Retina (tissue), 1 donor: ENCODE results near the gene SNRPD3.
"Not testable (repeated sequence)": the region's sequence is repeated elsewhere in the genome, so short reads cannot be mapped to it uniquely, and the experiment has no call there.

Experiments used
- DNase-seq: peaks from one replicate; pipeline ENCODE4 v3.0.0-alpha.2; 2016

The SNRPD3 gene

DNA sequence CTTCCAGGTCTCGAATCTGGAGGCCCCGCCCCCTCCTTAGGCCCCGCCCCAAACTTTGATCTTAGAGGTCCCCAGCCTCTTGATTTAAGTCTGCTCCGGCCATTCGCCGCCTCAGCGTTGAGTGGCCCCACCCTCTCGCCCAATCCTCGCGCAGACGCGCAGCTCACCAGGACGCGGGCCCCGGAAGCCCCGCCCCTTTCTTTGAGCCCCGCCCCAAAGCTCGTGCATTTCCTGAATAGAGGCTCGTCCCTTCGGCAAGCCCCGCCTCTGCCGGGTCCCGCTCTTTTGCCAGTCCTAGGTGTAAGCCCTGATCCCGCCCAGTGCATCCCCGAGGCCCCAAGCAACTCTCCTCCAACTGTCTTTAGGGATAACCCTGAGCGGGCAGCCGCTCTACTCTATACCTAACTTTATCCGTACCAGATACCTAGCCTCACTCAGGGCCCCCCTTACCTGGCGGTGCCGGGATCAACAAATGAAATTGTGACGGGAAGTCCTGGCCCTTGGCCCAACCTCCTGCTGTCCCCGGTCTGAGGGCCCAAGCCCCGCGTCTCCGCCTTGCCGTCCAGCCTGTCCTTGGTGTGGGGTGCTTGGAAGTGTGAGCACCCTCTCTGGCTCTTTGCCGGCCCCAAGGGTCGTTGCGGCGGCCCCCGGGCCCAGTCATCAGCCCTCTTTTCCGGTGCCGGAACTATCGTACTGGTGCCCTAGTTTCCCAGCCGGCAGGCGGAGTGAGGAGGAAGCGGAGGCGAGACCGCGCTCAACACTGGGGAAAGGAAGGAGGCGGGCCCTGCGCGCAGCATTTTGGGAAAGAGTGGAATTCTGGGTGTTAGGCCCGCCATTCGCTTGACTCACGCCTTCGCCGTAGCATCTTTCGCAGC is at the start of gene SNRPD3:
SNRPD3 (plus strand) TSS at position 835 of the 875 bp plus-strand sequence. CDS start 1,676 bp downstream, outside the sequence.
- DNase-seq = peak; percentile 97

DNA sequence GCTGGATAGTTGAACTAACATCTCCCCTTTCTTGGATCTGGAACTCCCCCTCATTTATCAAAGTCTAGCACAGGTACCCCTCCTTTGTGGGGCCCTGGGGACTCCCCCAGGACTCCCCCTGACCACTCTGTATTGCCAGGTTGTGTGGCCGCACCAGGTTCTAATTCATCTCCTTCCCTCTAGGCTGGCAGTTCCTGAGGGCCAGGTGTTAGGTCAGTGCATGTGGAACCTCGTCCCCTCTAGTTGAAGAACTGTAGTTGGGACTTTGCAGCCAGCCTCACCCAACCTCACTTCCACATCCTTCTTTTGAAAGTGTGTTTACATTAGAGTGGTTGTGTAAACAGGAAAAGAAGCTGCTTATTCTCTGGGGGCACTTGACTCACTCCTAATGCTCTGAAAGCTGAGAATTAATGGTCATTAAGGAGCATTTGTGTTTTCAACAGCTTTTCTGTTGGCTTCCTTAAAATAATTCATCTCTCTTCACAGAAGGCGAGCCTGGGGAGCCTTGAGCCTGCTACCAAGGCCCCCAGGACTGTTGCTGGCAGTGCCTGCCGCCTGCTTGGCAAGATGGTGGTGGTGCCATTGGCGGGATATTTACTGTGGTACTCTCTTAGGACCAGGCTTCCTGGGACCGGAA is 48.9 kb upstream of the SNRPD3 start:
- DNase-seq = no peak

DNA sequence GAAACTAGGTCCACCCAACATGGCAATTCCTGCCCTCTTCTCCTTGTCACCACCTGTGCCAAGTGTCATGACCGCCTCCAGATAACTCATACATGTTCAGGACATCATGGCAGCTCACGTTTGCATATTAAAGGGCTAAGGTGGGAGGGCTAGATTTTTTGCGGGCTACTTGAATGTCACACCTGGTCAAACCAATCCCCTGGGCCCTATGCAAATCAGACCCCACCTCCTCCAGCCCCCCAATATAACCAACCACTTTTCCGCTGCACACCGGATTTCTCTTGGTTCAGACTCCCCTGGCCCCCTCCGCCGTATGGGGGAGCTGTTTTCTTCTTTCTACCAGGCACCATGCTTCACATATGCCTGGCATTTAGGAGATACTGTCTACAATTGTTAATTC is 48.1 kb upstream of the SNRPD3 start:
- no peak for DNase-seq

DNA sequence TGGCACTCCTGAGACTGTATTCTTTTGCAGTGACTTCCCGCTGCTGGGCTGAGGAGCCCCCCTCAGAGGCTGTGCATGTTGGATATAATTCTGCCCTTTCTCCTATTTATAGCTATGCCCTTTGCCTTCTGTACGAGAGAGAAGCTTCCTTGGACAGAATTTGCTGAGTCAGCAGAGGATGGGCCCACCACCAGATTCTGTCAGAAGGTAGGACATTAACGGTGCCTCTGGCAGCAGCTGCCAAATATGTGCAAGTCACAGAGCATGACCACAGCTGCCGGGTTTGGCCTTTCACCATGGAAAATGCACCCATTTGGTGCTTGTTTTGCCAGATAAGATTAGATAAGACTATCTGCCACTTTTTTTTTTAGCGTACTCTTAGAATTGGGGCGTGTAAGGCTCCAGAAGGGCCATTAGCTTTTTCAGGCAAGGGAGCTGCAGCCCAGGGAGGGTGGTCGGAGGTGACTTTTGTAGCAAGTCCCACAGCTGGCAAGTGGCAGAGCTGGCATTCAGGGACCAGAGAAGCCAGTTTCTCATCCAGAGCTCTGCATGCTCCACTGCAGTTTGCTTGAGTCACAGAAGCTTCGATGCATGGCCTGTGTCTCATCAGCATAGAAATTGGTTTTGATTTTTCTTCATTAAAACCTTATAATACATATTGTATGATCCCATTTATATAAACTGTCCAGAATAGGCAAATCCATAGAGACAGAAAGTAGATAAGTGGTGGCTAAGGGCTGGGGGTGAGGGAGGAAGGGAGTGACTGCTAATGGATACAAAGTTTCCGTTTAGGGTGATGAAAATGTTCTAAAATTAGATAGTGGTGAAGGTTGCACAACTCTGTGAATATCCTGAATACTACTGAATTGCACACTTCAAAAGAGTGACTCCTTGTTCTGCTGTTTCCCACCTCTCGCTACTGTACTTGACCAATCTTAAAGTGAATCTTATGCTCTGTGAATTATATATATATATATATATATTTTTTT is 44.9 kb upstream of the SNRPD3 start:
- DNase-seq = no peak

DNA sequence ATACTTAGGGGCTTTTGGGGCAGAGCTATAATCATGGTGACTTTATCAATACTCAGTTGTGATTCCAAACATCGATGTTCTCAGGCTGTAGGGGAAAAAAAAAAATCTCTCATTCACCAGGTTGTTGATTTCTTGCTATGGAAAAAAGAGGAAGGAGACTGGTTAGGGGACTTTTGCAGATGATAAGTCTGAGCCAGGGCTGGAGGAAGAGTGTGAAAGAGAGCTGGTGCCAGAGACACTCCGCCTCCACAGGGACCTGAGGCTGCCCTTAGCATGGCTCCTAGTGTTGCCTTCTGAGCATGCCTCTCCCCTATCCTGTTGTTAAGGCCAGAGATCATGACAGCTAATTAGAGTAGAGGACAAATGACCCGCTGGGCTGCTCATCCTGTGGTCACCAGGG is 43.8 kb upstream of the SNRPD3 start:
- DNase-seq = no peak

DNA sequence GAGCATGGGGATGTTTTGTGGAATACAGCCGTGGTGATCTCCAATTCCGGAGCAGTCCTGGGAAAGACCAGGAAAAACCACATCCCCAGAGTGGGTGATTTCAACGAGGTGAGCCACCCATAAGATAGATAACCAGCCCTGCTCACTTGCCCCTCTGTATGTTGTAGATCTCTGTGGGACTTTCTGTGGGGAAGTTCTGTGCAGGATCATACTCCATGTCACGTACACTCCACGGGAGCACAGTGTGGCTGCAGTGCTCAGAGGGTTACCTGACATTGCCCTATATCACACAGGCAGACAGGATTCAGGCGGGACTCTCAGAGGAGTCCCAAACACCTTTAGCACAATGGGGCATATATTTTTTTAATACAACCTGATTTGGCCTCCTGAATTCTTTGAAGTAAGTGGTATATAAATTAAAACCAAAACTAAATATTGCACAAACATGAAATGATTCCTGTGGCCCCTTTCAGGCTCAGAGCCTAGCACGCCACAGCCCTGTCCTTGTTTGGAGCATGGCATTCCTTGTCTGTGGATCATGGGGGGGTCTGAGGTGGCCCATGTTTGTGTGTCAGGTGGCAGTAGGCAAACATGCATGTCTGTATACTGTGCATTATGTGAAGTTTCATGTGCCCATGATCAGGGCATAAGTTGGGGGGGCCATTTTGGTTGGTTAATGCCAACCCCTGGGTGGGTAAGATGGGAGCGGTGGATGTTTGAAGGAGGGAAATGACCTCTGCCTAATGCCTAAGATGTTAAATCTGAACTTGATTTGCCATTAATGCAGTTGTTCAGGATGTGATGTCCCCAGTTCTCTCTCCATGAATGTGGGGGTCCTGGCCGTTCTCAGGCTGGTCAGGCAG is 42.2 kb upstream of the SNRPD3 start:
- no peak for DNase-seq

DNA sequence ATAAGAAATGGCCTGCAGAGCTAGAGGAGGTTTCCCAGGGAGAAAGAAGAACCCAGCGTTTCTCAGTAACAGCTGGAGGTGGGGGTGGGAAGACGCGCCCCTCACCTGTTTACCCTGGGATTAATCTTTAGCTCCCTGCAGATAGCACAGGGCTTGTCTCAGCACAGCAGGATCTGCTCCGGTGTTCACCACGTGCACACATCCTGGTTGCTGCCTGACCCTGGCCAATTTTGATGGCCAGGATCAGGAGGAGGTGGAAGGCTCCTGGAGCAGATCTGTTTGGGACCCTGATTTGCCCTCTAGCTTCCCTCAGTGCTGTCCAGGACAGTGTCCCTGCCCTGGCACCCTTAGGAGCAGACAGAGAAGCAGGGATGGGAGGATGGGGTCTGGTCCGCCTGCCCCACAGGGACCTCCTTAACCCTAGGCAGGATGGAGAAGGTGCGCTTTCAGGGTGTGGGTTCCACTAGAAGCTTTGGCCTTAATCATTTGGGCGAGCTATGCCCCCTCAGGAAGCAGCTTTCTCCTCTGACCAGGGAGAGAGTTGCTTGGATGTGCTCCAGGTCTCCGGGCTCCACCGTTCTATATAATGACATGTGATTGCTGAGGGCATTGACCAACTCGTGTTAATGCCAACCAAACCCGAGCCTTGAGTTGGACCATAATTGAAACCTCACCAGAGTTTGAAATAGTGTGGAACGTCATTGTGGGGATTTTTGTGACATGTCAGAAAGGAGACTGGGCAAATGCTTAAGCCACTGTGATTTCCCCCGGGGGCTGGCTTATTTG is 41.4 kb upstream of the SNRPD3 start:
- DNase-seq = no peak

DNA sequence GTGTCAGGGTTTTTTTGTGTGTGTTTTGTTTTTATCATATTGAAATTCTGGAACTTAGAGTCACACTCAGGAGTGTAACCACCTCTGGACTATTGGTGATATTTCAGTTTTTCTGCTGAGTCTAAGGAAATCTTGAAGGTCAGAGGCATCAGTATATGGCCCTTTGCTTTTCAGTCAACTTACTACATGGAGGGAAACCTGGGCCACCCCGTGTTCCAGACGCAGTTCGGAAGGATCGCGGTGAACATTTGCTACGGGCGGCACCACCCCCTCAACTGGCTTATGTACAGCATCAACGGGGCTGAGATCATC is 40.8 kb upstream of the SNRPD3 start:
- no peak for DNase-seq

DNA sequence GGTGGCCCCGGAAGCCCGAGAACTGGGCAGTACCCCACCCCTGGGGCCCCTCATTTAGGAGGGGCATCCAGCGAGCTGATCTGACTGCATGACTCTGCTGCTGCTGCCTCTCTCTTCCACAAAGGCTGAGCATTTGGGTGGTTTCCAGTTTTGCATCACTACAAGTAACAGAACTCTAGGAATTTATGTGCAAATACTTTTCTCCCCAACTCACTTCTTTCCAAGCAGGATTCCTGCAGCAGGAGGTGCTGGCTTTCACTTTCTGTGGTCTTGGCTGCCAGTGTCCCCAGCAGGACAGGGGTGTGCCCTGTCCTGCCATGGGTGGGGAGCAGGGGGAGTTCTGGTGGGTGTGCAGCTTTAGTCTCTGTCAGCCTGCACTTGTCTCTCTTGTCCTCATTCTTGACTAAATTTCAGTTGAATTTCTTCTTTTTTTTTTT is 39.5 kb upstream of the SNRPD3 start:
- DNase-seq = no peak

DNA sequence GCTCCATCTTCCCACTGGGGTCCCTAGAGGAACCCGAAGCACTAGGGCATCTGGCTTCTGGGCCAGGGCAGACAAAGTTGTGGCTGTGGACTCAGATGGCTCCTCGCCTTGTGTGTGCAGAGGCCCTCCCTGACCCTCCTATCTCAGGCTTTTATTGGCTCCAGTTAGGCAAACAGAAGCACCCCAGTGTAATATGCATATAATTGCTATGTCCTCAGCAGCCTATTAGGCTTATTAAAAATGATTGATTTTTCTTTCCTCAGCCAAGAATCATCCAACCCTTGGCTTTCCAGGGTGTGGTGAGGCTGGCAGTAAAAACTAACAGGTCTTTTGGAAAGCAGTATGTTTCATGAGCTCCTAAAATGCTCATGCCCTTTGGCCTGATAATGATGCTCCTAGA is 38.4 kb upstream of the SNRPD3 start:
- no peak for DNase-seq

DNA sequence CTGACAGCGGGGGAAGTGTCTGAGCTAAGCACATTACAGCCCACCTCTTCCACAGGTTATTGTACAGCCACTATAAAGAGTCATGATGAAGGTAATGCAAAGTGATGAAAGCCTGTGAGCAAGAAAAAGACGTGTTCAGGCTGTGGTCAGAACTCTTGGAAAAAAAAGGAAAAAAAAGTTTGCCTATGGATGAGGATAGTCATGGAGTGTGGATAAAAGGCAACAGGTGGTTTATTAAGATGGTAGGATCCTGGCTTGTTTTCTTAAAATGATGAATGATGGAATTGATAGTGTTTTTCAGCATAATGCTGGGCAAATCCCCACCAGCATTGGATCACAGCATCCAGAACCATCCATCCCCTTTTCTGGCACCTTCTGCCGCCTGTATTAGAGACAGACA is 37.6 kb upstream of the SNRPD3 start:
- DNase-seq = no peak

DNA sequence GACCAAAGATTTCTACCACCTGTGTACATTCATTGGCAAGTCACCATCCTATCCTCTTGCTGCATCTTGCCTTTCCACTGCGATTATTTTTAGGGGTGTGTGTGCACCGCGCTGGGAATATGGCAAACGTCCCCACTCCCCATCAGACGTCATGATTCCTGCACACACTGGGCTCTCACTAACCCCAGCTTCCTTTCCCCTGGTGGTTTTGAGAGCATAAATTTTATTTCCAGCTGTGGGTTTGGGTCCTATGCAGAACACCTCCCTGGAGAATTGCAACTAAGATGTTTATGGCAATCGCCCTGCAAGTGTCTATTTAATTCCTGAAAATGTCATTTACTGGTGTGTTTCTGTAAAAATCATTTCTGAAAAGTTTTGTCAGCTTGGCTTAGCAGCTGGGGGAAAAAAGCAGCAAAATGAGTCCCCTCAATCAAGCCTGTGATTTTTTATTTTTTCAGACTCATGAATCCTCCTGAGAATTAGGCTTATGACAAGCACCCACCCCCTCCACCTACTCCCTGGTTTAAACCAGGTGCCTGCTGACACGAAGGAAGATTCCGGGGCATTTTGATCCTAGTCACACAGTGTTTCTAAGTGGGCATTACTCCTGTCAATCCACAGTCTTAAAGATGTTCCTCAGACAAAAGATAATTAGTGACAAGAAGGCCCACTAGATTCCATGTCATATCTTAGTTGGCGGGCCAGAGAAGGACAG is 36.9 kb upstream of the SNRPD3 start:
- DNase-seq = no peak

DNA sequence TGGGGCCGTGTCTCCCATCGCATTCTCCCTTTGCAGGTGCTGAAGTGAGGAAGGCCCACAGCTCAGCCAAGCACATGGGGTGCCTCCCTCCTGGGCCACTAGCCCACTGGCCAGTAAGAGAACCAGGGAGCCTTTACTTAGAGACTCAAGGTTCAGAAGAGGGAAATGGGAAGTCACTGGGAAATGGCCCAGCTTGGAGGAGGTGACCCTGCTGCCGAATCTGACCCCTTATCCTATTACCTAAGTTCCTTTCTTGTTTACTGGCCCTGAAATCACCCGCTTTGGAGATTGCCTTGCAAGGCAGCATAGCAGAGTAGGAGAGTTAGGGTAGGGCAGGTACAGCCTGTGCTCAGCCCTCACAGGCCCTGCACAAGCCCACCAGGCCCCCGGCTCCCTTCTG is 36.3 kb upstream of the SNRPD3 start:
- no peak for DNase-seq

DNA sequence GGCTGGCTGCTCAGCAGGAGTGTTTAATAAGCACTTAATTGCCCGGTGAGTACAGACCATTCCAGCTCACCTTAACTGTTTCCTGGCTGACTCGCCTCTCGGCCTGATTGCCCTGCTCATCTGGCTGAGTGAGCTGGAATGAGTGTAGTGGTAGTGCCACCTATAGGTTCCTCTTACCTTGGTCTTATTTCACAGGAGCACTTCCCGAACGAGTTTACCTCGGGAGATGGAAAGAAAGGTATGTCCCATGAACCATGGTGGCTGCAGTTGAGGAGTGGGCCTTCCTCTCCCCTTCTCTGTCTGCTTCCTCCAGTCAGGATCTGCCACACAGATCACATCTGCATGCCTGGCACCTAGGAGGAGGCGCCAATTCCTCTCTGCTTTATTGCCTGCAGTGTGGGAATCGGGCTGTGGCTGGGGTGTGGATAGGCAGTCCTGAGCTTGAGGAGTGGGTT is 34.0 kb upstream of the SNRPD3 start:
- peak; percentile 49 for DNase-seq

DNA sequence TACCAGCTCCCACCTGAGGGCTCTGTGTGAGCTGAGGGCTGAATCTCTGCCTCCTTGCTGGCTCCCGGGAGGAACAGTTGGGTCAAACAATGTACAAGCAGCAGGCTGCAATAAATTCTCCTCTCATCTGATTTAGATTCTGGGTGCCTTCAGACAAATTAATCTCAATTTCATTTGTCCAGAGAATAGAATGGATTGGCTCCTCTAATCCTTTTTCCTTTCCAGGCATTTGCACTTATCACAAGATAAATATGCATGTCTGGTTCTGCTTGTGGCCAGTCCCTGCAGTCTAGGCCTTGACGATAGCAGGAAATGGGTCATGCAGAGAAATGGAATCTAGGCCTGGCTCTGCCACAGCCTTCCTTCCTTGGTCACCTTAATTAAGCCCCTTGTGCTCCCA is 31.9 kb upstream of the SNRPD3 start:
- no peak for DNase-seq

DNA sequence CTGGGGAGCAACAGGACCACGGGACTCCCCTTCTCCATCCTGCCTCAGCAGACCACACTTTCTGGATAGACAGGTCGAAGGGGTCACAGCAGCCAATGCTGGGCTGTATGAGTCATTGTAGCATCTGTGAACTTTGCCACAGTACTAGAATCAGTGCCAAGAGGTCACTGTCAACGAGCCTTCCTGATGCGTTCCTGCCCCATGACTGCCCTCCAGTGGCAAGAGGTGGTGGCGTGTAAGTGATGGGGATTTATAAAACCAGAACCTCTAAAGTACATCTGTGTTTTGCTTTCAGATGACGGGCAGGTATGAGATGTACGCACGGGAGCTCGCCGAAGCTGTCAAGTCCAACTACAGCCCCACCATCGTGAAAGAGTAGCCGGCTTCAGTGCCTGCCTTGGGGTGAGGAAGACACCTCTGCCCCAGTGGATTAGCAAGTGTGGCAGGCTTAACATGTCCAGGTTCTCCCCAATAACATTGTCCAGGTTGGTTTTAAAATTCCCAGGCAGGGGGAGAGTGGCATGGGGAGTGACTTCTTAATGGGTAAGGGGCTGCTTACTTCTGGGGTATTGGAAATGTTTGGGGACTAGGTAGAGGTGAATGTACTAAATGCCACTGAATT is 30.3 kb upstream of the SNRPD3 start:
- peak; percentile 70 for DNase-seq

DNA sequence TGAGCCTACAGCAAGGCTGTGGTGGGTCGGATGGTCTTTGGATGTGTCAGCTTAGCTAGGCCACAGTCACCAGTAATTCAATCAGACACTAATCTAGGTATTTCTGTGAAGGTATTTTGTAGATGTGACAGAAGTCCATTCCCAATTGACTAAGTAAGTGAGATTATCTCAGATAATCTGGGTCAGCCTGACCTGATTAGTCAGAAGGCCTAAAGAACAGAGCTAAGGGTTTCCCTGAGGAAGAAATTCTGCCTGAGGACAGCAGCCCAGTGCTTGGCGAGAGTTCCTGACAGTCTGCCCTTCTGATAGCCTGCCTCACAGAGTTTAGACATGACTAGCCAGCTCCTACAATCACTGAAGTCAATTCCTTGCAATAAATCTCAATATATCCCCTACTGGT is 29.6 kb upstream of the SNRPD3 start:
- no peak for DNase-seq

DNA sequence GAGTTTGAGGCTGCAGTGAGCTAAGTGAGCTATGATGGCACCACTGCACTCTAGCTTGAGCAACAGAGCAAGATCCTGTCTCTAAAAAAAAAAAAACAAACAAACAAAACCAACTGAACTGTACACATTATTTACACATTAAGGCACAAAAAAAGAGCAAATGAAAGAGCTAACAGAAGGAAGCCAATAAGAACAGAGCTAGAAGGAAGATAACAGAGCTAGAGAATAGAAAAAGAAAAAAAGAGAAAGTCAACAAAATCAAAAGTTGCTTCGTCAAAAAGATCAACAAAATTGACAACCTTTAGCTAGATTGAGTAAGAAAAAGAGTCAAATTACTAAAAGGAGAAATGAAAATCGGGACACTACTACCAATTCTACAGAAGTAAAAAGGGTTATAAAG is 25.9 kb upstream of the SNRPD3 start:
- DNase-seq = no peak

DNA sequence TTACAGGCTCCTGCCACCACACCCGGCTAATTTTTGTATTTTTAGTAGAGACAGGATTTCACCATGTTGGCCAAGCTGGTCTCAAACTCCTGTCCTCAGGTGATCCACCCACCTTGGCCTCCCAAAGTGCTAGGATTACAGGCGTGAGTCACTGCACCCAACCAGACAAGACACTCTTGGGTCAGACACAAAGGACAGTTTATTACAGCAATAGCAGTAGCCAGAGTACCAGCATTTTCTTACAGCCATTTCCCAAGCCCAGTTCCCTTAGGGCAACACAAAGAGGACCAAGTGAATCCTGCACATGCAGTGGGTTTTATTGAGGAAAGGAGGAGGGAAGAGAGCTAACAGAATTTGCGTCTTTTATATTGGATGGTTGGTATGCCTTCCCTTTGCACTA is 24.8 kb upstream of the SNRPD3 start:
- not testable (repeated sequence) for DNase-seq

DNA sequence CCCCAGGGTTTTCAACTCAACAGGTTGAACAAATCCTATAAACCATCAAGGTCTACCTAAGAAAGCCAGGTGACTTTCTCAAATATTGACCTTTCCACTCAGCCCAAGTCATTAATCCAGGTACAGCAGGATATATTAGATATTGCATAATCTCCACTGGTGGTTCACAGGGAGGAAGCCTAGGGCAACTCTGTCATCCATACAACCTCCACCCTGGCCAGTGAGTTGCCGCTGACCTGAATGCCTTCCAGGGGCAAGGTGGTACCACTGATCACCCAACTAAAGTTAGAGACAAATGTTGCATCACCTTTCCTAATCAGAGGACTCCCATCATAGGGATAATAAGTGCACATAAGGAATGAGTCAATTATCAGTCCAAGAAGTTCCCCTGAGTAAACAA is 23.7 kb upstream of the SNRPD3 start:
- DNase-seq = no peak
